Activated CD8-positive, alpha-beta T cell treated with anti-CD3 and anti-CD28 coated beads for 36 hours (primary cell): ENCODE measurements around the gene IRX4. TPM values are rescaled to one million over a fixed set of nuclear protein-coding genes. Genes with fewer than 3 reads are reported as not detected.

Experiments used
- ATAC-seq: fragments of 200-7000 bp; cut with Tn5 transposase; one replicate; pipeline ENCODE4 v1.10.0; 2021; ENCODE audit warnings: mild to moderate bottlenecking, moderate library complexity
- CTCF ChIA-PET: fragments of 350-600 bp; sonication (Branson Sonifier 250); formaldehyde crosslinking; loops from one replicate; lab custom pipeline; 2021; ENCODE audit warnings: antibody characterized with exemption; lab: Charles Lee
- POLR2A ChIA-PET: fragments of 350-600 bp; sonication (Branson Sonifier 250); formaldehyde crosslinking; loops from one replicate; lab custom pipeline; 2021; ENCODE audit warnings: antibody characterized with exemption; lab: Charles Lee
- DNase-seq: peaks from one replicate; pipeline ENCODE4 v3.0.0-alpha.2; 2020
- H3K27ac Mint-ChIP-seq: one replicate; pipeline ENCODE4 v1.8.0; 2021; ENCODE audit warnings: mild to moderate bottlenecking, mixed read lengths
- H3K27me3 Mint-ChIP-seq: one replicate; pipeline ENCODE4 v1.8.0; 2021; ENCODE audit warnings: mixed read lengths
- H3K36me3 Mint-ChIP-seq: one replicate; pipeline ENCODE4 v1.8.0; 2021; ENCODE audit warnings: low read depth, mixed read lengths
- H3K4me1 Mint-ChIP-seq: one replicate; pipeline ENCODE4 v1.8.0; 2021; ENCODE audit warnings: low read depth, mixed read lengths
- H3K4me3 Mint-ChIP-seq: one replicate; pipeline ENCODE4 v1.8.0; 2021; ENCODE audit warnings: mild to moderate bottlenecking, moderate library complexity, mixed read lengths
- H3K9me3 Mint-ChIP-seq: one replicate; pipeline ENCODE4 v1.8.0; 2021; ENCODE audit warnings: mixed read lengths
- intact Hi-C: fragments of 100-400 bp; cut with micrococcal nuclease; formaldehyde crosslinking; loops from one replicate; pipeline ENCODE4 v1.10.0; 2022
- total RNA-seq, 2 experiments: library from RNA; stranded (reverse); gene quantifications; one replicate each; pipeline ENCODE4 v1.2.3, GENCODE V29; 2021
- TF ChIP-seq, protein P1 (sequence below): fragments of 200-600 bp; IDR thresholded peaks from one replicate; pipeline ENCODE4 v1.8.0; 2022; ENCODE audit warnings: antibody characterized with exemption, mild to moderate bottlenecking

The IRX4 gene
- total RNA-seq, 2 experiments from 2014 or later = not detected

DNA sequence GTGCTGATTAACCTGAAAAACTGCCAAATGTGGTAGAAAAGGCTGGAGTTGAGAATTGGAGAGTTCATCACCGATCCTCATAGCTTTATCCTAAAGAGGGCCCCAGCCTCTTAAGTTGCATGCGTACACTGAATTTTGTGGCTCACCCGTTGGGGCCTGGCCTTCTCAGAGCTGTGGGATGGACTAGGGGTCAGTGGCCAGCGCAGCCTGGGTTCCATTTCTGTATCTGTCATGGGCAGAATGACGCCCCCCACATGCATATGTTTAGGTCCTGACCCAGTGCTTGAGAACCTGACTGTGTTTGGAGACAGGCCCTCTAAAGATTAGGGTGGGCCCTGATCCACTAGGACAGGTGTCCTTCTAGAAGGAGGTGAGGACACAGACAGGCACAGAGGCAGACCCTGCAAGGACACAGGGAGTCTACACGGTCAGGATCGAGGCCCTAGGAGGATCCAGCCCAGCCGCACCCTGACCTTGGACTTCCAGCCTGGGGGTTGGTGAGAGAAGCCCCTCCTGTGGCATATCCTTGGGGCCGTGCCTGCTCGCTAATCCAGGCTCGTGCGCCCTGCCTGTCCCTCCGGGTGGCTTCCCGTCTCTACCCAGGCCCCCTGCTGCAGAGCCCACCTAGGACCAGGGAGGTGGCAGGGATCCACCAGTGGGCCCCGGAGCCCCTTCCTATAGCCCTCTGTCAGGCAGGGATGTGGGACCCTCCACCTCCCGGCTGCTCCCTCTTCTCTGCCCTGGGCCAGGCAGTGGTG lies 49.3 kb downstream of the IRX4 start:
- CTCF ChIA-PET = no interaction called here
- Mint-ChIP-seq H3K36me3 (no peaks in the 10 kb centered on the region), H3K4me1 (no peaks in the 10 kb centered on the region), H3K9me3 (no peaks in the 10 kb centered on the region), H3K27ac (no peak overlapping the region), H3K27me3 (peaks cover 2% of the 10 kb centered on the region), H3K4me3 (no peak overlapping the region)
- intact Hi-C loops = no loop called here
- DNase-seq (no peak), ATAC-seq (no peak)
- TF ChIP-seq, protein P1, sequence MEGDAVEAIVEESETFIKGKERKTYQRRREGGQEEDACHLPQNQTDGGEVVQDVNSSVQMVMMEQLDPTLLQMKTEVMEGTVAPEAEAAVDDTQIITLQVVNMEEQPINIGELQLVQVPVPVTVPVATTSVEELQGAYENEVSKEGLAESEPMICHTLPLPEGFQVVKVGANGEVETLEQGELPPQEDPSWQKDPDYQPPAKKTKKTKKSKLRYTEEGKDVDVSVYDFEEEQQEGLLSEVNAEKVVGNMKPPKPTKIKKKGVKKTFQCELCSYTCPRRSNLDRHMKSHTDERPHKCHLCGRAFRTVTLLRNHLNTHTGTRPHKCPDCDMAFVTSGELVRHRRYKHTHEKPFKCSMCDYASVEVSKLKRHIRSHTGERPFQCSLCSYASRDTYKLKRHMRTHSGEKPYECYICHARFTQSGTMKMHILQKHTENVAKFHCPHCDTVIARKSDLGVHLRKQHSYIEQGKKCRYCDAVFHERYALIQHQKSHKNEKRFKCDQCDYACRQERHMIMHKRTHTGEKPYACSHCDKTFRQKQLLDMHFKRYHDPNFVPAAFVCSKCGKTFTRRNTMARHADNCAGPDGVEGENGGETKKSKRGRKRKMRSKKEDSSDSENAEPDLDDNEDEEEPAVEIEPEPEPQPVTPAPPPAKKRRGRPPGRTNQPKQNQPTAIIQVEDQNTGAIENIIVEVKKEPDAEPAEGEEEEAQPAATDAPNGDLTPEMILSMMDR = no peak
- POLR2A ChIA-PET = no interaction called here

DNA sequence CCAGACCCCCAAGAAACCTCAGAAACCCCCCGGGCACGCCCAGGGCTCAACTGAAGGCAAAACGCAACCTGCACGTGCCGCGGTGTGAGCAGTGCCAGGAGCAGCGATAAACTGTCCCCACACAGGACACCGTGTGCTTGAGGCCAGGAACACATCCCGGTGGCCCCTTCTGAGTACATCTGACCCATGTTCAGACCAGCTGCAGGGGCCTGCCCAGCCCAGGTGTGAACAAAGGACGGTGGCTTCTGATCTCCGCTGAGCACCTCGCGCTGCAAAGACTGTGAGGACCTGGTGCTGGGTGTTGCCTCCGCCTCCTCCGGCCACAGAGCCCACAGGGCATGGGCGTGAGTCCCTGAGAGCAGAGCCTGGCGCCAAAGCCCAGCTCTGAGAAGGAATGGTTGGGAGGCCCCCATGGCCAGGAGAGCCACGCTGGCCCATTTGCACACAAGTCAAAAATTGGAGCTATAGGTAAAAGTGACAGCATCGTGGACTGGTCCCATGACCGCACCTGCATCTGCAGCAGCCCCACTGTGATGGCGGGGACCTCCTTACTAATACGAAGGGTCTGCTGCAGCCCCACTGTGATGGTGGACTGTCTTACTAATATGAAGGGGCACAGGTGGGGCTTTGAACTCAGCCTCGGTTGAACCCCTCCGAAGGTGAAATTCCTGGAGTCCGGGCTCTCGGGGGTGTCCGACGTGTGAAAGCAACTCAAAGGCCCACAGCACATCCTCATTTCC lies 50.0 kb downstream of the IRX4 start:
- CTCF ChIA-PET = no interaction called here
- Mint-ChIP-seq H3K36me3 (no peaks in the 10 kb centered on the region), H3K27ac (no peak overlapping the region), H3K4me1 (no peaks in the 10 kb centered on the region), H3K4me3 (no peak overlapping the region), H3K9me3 (no peaks in the 10 kb centered on the region), H3K27me3 (peaks cover 2% of the 10 kb centered on the region)
- no peak for DNase-seq
- intact Hi-C loops = no loop called here
- POLR2A ChIA-PET = no interaction called here
- TF ChIP-seq, protein P1 = no peak
- ATAC-seq = no peak

DNA sequence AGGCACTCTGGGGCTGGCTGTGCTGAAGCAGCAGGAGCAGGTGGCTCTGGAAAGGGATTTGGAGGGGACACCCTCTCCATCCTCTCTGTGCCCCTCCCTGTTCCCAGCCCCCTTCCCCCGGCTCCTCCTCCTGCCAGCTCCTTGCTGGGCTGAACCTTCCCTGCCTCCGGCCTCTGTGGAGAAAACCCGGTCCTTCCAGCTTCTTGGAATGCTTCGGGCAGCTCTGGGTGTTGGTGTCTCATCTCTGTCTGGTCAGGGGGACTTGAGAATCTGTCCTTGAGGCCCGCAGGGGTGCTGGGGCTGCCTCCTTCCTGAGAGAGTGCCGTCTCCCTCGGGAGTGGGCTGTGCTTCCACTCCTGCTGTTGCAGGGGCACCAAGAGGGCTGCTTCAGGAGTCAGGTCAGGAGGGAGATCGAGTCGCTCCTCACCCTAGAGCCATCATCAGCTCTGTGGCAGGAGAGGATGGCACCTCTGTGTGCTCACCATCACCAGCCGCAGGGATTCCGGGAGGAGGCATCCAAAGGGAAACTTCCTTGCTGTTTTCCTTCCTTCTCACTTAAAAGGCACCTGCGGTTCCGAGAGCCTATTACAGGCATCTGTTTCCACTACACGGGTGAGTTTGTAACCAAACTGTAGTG lies 50.9 kb downstream of the IRX4 start:
- ChIA-PET CTCF (no interaction called here), POLR2A (no interaction called here)
- Mint-ChIP-seq H3K4me1 (no peaks in the 10 kb centered on the region), H3K27ac (no peak overlapping the region), H3K4me3 (no peak overlapping the region), H3K9me3 (no peaks in the 10 kb centered on the region), H3K27me3 (peaks cover 2% of the 10 kb centered on the region), H3K36me3 (no peaks in the 10 kb centered on the region)
- ATAC-seq (no peak), DNase-seq (no peak)
- TF ChIP-seq, protein P1 = no peak
- intact Hi-C loops = no loop called here

DNA sequence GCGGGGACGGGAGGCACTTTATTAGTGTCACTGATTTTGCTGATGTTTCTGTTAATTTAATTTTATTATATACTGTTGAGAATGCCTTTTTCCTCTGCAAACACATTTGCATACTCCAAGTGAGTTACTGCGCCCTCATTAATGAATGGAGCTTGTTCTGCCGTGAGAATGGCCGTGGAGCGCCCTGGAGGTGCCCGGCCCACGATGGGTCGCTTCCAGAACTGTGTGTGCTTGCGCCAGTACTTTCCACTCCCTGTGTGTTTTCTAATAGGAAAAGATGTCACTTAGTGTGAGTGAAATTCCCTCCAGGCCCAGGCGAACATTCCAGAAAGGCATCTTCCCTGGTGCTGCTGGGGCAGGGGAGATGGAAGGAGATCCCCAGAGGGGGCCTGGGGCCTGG lies 51.5 kb downstream of the IRX4 start:
- Mint-ChIP-seq H3K27ac (no peak overlapping the region), H3K4me1 (no peaks in the 10 kb centered on the region), H3K9me3 (no peaks in the 10 kb centered on the region), H3K27me3 (peaks cover 2% of the 10 kb centered on the region), H3K4me3 (no peak overlapping the region), H3K36me3 (no peaks in the 10 kb centered on the region)
- TF ChIP-seq, protein P1 = no peak
- CTCF ChIA-PET = no interaction called here
- intact Hi-C loops = no loop called here
- POLR2A ChIA-PET = no interaction called here
- DNase-seq = no peak
- ATAC-seq = no peak
